ENCODE measurements around the gene LMO1. TPM values are rescaled to one million over a fixed set of nuclear protein-coding genes. Genes with fewer than 3 reads are reported as not detected.

LMO1 gene
- total RNA-seq, 4 donors from 2014 or later: 6.2 to 29.4 (median 8.2) TPM

- no peak overlapping the region for H3K4me3 ChIP-seq
- DNase-seq (ENCODE audit: low spot score in 2 of 2): no peak
- TF ChIP-seq POLR2AphosphoS5 (IDR thresholded peaks at IDR 0.05): no peak
- no peak for TF ChIP-seq CTCF (IDR thresholded peaks at IDR 0.05)
- TF ChIP-seq EP300 (IDR thresholded peaks at IDR 0.05): no peak
- TF ChIP-seq POLR2A (IDR thresholded peaks at IDR 0.05): no peak
- no peaks in the 10 kb centered on the region for H3K9me3 ChIP-seq
- 84% methylated on average over 6 of the region's 6 CpGs for WGBS
- H3K27ac ChIP-seq: no peak overlapping the region
- H3K4me1 ChIP-seq: peaks cover under 1% of the 10 kb centered on the region
- no peaks in the 10 kb centered on the region for H3K36me3 ChIP-seq
- H3K27me3 ChIP-seq: peaks cover 4% of the 10 kb centered on the region
Measured at GRCh38 chr11:8239536-8240228, 24.0 kb downstream of the LMO1 start.

GRCh38 chr11:8239040-8239439, 24.6 kb downstream of the LMO1 start:
- Histone ChIP-seq H3K27me3 (peaks cover 4% of the 10 kb centered on the region), H3K27ac (no peak overlapping the region), H3K4me3 (no peak overlapping the region), H3K36me3 (no peaks in the 10 kb centered on the region), H3K9me3 (no peaks in the 10 kb centered on the region), H3K4me1 (peaks cover 7% of the 10 kb centered on the region)
- no peak for TF ChIP-seq CTCF (IDR thresholded peaks at IDR 0.05)
- no peak for TF ChIP-seq POLR2AphosphoS5 (IDR thresholded peaks at IDR 0.05)
- no peak for TF ChIP-seq POLR2A (IDR thresholded peaks at IDR 0.05)
- no peak for TF ChIP-seq EP300 (IDR thresholded peaks at IDR 0.05)
- no peak for DNase-seq (ENCODE audit: low spot score in 2 of 2)
- WGBS: 84% methylated on average over 2 of the region's 4 CpGs

- no peak for DNase-seq (ENCODE audit: low spot score in 2 of 2)
- H3K4me1 ChIP-seq: peaks cover 16% of the 10 kb centered on the region
- H3K27me3 ChIP-seq: peaks cover 4% of the 10 kb centered on the region
- H3K27ac ChIP-seq: no peak overlapping the region
- no peaks in the 10 kb centered on the region for H3K9me3 ChIP-seq
- 86% methylated on average over 10 of the region's 10 CpGs for WGBS
- no peaks in the 10 kb centered on the region for H3K36me3 ChIP-seq
- H3K4me3 ChIP-seq: no peak overlapping the region
- no peak for TF ChIP-seq POLR2A (IDR thresholded peaks at IDR 0.05)
- no peak for TF ChIP-seq POLR2AphosphoS5 (IDR thresholded peaks at IDR 0.05)
- TF ChIP-seq EP300 (IDR thresholded peaks at IDR 0.05): no peak
- no peak for TF ChIP-seq CTCF (IDR thresholded peaks at IDR 0.05)
Measured at GRCh38 chr11:8237453-8237852, 26.2 kb downstream of the LMO1 start.

- Histone ChIP-seq H3K4me1 (peaks cover 16% of the 10 kb centered on the region), H3K9me3 (no peaks in the 10 kb centered on the region), H3K4me3 (no peak overlapping the region), H3K36me3 (no peaks in the 10 kb centered on the region), H3K27me3 (peaks cover 3% of the 10 kb centered on the region), H3K27ac (no peak overlapping the region)
- TF ChIP-seq CTCF (IDR thresholded peaks at IDR 0.05) (no peak), EP300 (IDR thresholded peaks at IDR 0.05) (no peak), POLR2AphosphoS5 (IDR thresholded peaks at IDR 0.05) (no peak), POLR2A (IDR thresholded peaks at IDR 0.05) (no peak)
- WGBS: 84% methylated on average over 4 of the region's 4 CpGs
- no peak for DNase-seq (ENCODE audit: low spot score in 2 of 2)
Measured at GRCh38 chr11:8235925-8236324, 27.8 kb downstream of the LMO1 start.

- no peak for DNase-seq (ENCODE audit: low spot score in 2 of 2)
- Histone ChIP-seq H3K9me3 (no peaks in the 10 kb centered on the region), H3K4me3 (no peak overlapping the region), H3K4me1 (peaks cover 22% of the 10 kb centered on the region), H3K27ac (no peak overlapping the region), H3K36me3 (no peaks in the 10 kb centered on the region), H3K27me3 (peaks cover 3% of the 10 kb centered on the region)
- no peak for TF ChIP-seq POLR2AphosphoS5 (IDR thresholded peaks at IDR 0.05)
- TF ChIP-seq CTCF (IDR thresholded peaks at IDR 0.05): no peak
- WGBS: 85% methylated on average over 3 of the region's 3 CpGs
Measured at GRCh38 chr11:8234910-8235309, 28.8 kb downstream of the LMO1 start.

Data from suprapubic skin (tissue), 4 donors.